HG03196 (cell line): ENCODE data around the gene ARL6IP5.

Source experiments
- ATAC-seq: cut with Tn5 transposase; IDR thresholded peaks from one replicate; pipeline ENCODE4 v1.9.1; 2021; ENCODE audit not compliant: unreplicated experiment

The ARL6IP5 gene

DNA sequence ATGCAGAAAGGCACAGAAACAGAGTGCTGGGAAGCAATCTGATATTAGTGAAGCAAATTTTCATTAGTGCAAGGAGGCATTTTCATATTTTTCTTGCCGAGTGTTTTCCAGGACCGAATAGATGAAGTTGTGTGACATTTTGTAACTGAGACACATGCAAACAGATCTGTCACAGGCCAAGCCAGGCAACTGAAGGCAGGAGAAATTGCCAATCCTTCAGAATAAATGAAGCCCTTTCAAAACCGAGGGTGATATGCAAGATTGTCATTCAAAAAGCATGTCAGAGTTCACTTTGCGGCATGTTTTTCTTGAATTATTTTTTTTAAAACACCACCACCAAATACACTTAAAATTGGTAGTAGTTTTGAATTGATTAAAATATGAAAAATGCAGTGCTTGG, 31.4 kb downstream of the ARL6IP5 start:
- no peak for ATAC-seq

DNA sequence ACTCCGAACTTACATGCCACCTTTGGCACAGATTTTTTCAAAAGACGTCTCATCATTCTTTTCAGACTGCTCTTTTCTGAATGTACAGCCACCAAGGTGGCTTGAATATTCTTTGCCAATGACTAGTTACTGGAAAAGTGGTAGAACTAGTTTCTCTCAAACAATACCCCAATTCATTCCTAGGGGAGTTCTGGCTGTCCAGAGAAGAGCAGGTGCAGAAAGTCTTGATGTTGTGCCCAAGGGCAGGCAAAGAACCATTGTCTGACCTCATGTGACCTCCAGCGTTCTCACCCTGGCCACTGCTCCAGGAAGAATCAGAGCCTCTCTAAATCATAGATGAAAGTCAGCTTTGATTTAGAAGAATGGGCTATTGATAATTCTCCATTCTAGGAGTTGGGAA, 32.2 kb downstream of the ARL6IP5 start:
- ATAC-seq, result no peak

DNA sequence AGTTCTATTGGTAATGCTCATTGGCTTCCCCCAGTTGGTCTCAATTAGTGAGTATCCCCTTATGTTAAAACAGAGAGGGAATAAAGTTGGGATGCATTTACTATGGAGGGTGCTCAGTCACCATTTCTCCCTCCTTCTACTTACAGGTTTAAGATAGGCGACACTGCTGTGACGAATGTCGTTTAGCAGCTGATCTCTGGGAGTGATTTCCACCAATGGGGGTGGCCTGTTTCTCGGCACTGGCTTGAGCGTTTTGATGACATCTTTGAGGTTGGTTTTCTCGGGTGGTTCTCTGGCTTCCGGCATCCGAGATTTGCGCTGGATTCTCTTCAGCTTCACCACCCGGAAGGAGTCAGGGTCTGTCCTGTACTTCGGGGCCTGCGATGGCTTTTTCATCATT, 33.8 kb downstream of the ARL6IP5 start:
- no peak for ATAC-seq

DNA sequence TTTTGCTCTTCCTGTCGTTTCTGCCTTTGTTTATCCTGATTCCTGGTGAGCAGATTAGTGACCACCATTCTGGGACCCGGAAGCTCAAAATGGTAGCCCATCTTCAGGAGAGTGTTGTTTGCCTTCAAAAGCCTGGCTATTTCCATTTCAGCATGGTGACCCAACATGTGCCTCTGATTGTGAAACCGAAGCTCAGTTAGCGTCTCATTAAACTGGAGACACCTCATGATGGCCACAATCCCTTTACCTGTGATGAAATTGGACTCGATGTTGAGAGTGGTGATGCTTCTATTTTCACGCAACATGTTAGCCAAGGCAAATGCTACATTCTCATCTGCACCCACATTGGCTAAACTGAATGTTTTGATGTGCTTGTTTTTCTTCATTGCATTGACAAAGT, 34.4 kb downstream of the ARL6IP5 start:
- ATAC-seq, result no peak

DNA sequence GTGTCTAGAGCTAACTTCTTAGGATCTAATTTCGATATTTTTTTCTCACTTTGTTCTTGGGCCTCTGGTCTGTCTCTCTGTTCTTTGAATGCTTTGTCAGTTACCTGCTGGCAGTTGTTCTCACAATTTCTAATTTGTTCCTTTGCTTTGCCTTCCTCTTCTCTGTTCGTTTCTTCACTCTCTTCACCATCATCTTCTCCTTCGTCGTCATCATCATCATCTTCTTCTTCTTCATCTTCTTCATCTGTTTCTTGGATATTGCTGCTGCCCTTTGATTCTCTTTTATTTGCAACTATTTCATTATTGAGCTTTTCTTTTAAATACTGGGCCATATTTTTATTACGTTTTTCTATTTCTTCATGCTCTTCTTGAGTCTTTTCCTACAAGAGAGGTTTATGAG, 34.9 kb downstream of the ARL6IP5 start:
- no peak for ATAC-seq

DNA sequence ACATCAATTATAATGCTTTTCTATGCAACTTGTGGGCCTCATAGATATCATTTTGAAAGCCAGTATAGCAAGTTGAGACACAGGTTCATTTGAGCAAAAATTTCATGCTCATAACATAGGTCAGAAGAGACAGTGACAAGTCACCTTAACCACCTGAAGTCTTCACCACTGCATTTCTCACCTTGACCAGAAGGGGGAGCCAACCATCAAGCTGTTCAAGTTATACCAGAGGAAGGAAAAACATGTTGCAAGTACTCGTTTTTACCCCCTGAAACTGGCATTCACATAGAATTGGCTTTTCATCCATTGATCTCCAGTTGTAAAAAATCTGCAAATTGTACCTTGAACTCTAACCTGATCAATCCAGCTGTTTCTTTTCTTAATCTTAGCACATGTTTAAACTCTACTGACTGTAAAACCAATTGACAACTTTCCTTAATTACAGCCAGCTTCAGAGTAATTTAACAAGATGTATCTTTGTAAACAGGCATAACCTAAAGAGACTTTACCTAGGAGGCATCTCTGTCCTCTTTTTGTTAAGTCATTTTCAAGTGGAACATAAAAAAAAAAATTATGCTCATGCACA, 36.2 kb downstream of the ARL6IP5 start:
- peak; percentile 77 for ATAC-seq

DNA sequence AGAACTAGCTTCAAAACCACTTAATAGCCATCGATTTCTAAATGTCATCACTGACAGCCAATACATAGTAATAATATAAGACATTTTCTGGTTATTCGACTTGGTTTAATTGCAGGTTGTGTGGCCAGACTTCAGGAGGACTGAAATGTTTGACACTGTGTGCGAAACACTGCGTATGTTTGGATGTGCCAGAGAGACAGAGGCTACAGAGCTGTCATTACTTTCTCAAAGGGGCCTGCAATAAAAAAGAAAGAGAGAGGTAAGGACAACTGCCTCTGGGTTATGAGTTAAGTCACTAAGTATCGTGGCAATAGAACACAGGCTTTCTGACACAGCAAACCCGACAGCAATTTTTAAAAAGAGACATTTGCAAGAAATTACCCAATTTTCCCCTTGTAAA, 36.8 kb downstream of the ARL6IP5 start:
- ATAC-seq, result no peak

DNA sequence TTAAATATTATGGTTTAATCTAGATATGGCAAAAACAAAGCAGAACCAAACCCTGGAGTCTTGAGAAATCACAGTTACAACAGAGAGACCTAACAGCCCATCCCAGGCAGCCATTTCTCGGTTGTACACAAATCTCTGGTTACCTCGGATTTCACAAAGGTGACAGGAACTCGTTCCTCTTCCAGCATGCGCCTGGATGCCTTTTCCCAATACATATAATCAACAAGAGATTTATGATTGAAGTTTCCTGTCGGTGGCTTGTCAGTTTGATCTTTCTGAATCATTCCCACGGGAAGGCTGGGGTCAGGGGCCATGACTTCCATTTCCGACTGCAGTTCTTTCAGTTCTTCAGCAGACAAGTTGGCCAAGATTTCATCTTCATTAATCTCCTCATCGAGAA, 37.2 kb downstream of the ARL6IP5 start:
- no peak for ATAC-seq

DNA sequence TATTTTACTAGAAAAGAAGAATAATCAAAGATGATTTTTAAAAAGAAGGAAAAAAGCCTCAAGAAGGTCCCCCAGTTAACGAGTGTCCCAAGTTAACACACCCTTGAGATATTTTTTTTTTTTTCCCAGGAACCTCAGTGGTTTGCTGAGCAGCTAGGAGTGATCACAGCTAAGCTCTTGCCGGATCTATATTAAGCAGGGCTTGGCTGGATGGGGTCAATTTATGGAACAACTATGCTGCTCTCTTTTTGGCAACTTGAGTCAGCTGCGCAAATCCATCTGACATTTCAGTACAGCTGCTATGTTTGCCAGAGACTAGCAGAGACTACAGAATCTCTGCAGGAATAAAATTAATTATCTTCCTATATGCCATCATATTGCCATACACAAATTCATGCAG, 37.7 kb downstream of the ARL6IP5 start, which contains the start of gene LMOD3:
TSS of gene LMOD3 (minus strand) at position 193 of the 400 bp plus-strand sequence. CDS start 209 bp downstream, outside the sequence.
- no peak for ATAC-seq

DNA sequence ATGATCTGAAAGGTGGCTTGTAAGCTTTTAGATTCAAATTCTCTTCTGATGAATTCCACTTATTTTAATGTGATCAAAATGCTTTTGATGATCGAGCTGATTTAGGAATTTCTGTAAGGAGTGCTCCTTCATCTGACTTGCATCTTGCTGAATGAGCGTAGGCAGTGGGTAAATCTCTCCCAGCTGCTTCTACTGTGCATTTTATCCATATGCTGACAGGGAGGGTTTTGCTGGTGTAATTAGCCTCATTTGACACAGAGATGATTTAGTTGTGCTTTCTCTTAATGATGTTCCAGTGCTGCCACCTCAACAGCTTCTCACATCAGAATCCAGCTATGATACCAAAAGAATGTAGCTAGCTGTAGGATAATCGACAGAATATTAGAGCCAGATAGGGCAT, 41.5 kb downstream of the ARL6IP5 start:
- no peak for ATAC-seq

DNA sequence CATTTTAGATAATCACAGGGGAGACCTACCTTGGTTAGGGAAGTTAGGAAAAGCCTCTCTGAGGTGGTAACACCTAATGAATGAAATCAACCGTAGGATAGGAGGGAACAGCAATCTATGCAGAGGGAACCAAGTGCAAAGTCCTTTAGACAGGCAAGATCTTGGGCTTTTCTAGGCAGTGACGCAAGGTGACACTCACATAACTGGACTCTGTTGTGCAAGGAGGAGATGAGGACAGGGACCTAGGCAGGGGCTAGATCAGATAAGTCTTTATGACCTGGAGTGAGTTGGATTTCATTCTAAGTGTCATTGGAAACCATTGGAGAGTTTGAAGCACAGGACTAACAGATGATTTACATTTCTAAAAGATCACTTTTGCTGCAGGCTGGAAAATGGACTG, 42.3 kb downstream of the ARL6IP5 start:
- ATAC-seq, result no peak

DNA sequence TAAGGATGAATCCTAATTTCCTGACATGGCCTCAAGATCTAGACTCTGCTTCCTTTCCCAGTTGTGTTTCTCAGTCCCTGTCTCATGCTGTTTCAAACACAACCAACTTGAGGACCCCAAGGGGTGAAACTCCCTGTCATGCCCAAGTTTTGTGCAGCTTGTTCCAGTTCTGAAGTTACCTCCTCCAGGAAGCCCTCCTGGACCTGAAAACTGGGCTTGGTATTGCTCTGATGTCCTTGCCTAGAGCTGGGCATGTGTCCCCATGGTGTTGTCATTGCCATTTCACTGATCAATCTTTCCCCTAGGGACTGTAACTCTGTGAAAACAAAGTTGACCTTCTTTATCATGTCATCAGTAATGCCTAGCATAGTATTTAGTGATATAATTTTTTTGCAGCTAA, 43.8 kb downstream of the ARL6IP5 start:
- no peak for ATAC-seq

DNA sequence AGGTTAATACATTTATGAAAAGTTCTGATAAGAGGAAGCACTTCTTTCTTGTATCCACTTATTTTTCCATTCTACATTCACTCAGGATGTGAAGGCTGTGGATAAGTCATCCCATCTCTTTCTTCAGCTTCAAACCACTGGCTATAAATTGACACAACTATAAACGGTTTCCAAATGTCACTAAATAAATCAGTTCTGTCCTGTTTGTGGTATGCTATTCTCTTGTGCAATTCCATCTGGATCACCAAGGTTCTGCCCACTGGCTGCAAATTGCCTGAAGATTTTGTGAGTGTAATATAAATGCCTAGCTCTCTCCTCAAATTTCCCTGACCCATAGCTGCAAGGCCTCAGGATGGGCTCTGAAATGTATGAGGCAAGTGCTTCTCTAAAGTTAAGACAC, 44.8 kb downstream of the ARL6IP5 start:
- ATAC-seq, result no peak

DNA sequence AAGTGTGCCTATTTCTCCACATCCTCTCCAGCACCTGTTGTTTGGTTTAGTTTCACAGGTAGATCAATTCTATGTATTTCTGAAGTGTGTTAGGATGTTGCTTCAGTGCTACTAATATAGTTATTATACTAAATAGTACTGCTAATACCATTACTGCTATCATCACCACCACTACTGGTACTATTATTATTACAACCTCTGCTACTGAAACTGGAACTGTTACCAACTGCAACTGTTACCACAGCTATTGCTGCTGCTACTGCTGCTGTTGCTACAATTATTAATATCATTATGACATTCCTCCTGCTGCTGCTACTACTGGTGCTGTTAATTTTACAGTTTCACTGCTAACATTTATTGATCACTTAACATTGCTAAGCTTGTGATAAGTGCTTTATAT, 46.0 kb downstream of the ARL6IP5 start:
- peak; percentile 80 for ATAC-seq

DNA sequence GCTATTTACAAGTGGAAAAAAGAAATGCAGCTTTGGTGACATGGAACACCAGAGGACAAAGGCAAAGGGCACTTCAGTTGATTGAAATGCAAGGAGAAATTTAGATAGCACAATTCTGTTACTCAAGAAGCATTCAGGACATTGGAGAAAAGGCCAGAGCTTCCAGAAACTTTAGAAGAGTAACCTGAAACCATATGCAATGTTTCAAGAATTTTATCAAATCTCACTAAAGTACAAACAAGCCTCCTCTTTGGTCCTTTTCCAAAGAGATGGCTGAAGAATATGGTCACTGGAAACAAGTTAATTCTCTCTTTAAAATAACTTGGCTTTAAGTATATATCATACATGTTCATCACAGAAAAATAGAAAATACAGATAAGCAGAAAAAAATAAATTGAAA, 52.3 kb downstream of the ARL6IP5 start:
- no peak for ATAC-seq

DNA sequence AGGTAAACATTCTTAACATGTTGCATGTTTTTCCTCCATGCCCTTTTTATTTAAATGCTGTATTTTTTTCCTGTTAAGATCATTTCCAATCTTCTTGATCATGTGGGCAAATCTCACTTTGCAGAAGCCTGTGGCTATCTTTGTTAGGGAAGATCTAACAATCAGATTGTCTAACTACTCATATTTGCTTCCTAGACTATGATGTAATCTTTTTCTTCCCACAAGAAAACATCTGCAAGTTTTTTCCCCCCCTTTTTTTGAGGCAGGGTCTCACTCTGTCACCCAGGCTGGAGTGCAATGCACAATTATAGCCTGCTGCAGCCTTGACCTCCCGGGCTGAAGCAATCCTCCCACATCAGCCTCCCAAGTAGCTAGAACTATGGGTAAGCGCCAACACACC, 52.7 kb downstream of the ARL6IP5 start:
- ATAC-seq, result no peak

DNA sequence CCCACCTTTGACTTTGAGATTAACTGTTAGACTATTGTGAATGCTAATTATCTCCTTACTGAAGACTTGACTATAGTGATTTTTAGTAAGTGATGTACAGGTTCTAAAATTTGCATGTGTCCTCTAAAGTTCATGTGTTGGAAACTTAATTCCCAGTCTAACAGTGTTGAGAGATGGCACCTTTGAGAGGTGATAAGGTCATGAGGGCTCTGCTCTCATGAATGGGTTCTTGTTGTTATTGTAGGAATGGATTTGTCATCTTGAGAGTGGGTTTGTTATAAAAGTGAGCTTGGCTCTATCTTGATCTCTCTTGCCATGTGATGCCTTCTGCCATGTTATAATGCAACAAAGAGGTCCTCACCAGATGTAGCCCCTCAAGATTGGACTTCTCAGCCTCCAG, 56.6 kb downstream of the ARL6IP5 start:
- no peak for ATAC-seq

DNA sequence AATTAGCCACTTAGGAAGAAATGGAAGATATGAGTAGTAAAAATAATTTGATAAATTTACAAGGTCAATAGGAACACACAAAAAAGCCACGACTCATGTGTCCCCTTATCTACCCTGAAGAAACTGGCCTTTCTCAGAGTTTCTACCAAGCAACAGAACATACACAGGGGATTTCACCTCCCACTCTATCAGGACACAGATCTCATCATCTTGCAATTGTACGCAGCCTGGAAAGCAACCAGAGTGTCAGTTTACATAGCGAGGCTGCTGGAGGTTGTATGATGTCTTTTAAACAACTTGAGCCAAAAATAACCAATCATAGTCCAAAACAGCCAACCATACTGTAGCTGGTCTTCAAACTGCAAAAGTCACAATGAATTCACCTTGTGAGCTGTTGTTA, 57.4 kb downstream of the ARL6IP5 start:
- ATAC-seq, result no peak

DNA sequence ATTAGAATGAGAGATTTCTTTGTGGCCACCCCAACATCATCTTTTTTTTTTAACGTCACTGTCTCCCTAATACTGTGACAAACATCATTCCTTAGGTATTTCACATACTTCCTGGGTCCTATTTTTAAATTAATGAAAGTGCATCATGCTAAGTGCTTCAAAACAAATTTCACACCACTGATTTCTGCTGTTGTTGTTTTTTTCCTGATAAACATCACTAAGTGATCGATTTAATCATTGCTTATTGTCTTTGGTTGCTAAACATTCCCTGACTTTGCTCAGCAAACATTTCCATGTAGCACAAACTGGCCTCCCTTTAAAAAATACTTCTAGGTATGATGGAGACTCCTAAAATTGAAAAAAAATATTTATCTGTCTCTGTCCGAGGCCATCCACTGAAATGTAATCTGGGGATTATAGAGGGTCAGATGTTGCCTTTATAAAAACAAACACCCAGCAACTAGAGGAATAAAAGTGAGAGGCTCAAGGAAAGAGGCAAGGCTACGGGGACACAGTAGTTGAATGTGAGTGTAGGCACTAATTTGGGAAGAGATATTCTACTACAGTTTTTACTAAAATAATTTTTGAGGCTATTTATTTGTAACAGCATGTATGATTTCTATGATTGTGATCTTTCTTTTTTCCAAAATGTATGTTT, 58.2 kb downstream of the ARL6IP5 start:
- no peak for ATAC-seq

DNA sequence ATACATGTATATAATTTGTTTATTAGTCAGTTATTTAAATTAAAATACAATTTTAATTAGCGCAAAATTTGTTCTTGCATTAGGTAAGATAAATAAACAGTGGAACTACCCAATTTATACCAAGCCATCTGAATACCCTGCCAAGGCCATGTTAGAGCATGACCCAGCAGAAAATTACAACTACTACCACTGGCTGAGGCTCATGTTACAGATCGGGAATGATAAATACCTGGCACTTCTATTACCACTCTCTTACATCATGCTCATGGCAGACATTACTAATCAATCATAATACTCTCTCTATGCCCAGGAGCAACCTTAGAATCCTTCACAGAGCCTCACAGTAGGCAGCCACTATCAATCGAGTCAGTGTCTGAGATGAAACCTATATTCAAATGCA, 58.9 kb downstream of the ARL6IP5 start:
- no peak for ATAC-seq

DNA sequence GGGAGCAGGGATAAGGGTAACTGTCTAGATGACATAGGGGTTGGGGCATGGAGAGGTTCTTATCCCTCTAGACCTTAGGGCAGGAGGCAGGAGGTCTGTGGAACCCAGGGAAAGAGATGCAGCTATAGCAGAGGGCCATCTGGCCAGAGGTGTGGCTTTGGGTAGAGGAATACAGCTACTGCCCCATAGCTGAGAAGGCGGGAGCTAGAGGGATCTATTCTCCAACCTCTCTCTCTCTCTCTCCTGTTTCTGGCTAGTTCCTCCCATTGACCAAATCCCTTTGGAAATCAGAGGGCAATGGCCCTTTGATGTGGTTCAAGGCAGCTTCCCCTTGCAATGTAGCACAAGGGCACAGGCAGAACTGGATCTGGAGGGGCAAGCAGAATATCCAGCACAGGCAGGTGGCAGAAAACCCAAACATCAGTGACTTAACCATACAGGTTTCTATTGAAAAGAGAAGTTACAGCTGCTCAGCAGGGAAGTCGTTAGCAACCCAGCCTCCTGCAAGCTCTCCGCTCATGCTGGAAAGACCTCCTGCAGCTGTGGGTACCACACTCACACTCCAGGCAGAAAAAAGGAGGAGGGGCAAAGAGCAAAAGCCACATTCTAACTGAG, 60.0 kb downstream of the ARL6IP5 start:
- ATAC-seq, result no peak

DNA sequence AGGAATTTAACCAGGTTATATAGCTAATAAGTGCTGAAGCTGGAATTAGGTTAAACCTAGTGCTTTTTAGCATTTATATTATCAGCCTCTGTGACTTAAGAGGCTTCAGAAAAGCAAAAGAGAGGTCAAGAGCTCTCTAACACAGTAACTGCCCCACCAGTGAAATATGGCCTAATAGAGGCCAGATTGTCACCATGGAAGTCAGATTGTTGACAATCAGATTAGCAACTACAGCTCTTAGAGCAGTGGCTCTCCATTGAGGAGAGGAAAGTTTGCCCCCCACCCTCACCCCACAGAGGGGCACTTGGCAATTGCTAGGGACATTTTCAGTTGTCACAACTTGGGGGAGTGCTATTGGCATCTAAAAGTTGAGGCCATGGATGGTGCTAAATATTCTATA, 61.0 kb downstream of the ARL6IP5 start:
- ATAC-seq, result no peak

DNA sequence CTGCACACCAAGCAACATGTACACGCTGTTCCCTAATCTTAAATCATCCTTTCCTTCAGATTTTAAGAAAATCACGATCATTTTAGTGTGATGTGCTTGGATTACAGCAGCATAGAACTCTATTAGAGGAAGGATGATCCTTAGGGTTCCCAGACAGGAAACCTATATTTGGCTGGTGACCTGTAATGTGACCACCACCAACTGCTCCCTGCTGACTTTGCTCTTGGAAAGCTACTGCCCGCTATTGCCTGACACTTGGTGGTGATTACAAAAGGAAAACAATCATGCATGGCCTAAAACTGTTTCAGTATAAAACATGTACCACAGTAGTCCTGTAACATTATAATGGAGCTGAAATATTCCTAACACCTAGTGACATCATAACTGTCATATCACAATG, 64.8 kb downstream of the ARL6IP5 start:
- ATAC-seq, result no peak
